HG03045 (cell line): ENCODE measurements around the gene TSPAN18.

Experiments
- ATAC-seq: cut with Tn5 transposase; IDR thresholded peaks from one replicate; pipeline ENCODE4 v1.9.1; 2021; ENCODE audit warnings: mild to moderate bottlenecking, moderate library complexity; ENCODE audit not compliant: unreplicated experiment

TSPAN18 gene

DNA sequence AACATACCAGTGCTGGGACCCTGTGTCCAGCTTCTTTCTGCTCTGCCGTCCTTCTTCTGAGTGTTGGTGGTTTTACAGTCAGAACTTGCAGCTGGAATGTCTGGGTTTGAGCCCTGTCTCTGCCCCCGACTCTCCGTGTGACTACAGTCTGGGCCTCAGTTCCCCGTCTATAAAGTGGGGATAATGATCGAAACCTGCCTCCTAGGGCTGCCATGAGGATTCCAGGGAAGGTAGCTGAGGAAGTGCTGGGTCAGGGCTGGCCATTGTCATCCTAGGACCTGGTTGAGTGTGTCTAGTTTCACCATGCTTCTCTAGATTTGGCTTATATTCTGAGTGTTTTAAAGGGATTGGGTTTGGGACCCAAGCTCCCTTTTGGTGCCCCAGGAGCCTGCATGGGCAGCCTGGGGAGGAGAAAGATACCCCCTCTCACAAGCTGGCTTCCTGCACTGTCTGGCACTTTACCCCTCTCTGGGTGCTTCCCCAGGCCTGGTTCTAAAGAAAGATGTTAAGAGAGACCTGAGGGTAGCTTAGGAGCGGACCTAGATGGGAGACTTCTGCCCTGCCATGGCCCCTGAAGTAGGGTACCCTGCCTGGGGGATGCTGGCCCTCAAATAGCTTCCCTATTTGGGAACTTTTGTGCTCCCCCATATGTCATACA, 49.9 kb downstream of the TSPAN18 start:
- no peak for ATAC-seq

- no peak for ATAC-seq
Observed at GRCh38 chr11:44777209-44778194, 50.7 kb downstream of the TSPAN18 start.

- ATAC-seq: no peak
Observed at GRCh38 chr11:44778195-44779100, 51.7 kb downstream of the TSPAN18 start.

- no peak for ATAC-seq
Observed at GRCh38 chr11:44779736-44780520, 53.2 kb downstream of the TSPAN18 start.

DNA sequence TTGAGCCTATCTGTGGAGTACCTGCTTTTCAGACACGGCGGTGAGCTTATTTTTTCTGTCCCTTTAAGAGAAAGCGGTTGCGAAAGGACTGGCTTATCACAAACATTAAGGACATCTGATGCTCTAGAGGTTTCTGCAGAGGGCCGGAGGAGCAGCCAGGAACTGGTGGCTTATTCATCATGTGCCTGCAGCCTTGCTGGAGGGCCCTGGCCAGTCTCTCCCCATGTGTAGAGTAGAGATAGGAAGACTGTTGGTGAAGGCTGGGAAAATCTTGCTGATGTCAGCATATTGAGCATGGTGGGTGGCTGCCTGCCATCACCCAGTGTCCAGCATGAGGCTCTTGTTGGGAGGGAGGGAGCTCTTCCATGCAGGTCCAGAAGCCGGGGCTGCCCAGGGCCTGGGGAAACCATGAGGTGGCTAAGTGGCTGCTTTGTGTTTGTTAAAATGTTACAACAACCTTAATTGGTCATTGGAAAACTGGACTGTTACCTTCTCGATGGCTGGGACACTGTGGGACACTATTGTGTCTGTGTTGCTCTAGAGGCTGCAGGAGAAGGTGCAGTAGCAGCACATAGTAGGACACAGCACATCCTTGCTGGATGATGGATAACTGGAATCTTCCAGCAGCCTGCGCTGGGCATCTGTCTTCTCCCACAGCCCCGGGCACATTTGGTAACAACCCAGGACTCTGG, 54.3 kb downstream of the TSPAN18 start:
- ATAC-seq: no peak

DNA sequence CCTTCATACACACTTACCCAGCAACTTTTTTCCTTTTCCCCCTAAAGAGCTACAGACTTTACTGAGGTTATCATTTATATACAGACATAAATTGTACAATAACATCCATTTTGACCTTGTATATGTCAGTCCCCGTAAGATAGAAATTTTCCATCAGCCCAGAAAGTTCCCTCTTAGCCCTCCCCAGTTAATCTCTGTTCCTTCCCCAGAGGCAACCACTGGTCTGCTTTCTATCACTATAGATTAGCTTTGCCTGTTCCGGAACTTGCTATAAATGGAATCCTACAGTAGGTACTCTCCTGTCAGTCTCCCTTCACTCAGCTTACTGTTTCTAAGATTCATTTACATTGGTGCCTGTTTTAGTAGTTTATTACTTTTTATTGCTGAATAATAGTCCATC, 54.9 kb downstream of the TSPAN18 start:
- ATAC-seq: no peak

- ATAC-seq: no peak
Observed at GRCh38 chr11:44782478-44782877, 55.7 kb downstream of the TSPAN18 start.

- ATAC-seq: no peak
Observed at GRCh38 chr11:44784436-44784760, 57.6 kb downstream of the TSPAN18 start.

DNA sequence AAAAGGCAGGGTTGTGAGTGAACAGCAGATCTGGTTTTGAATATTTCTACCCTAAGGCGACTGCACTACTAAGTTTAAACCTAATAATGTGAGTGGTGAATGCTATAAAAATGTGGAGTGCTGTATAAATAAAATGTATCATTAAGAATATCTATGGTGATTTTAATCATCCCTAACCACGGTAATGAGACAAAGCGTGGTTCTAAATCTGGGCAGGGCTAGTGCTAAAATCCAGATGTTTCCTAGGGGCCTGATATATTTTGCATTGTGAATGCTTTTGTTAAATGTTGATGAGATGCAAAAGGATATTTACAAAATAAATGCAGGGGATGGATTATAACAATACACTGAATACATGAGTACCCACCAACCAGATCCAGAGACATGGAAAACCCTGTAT, 58.1 kb downstream of the TSPAN18 start:
- no peak for ATAC-seq

- ATAC-seq: no peak
Observed at GRCh38 chr11:44785856-44786607, 59.3 kb downstream of the TSPAN18 start.

DNA sequence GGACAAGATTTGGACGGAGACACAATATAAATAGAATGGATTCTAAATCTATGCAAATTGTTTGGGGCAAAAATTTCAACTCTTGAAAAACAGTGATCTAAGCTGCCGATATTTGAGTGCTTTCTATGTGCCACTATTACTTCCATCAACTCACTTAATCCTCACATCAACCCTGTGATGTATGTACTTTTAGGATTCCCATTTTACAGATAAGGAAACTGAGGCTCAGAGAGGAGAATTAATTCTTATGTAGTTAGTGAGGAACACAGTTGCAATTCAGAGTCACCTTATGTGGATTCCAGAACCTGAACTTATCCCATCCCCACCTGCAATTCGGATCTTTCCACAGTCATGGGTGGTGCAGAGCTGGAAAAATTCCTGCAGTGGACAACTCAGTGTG, 60.3 kb downstream of the TSPAN18 start:
- no peak for ATAC-seq

- no peak for ATAC-seq
Observed at GRCh38 chr11:44787981-44788380, 61.2 kb downstream of the TSPAN18 start.

DNA sequence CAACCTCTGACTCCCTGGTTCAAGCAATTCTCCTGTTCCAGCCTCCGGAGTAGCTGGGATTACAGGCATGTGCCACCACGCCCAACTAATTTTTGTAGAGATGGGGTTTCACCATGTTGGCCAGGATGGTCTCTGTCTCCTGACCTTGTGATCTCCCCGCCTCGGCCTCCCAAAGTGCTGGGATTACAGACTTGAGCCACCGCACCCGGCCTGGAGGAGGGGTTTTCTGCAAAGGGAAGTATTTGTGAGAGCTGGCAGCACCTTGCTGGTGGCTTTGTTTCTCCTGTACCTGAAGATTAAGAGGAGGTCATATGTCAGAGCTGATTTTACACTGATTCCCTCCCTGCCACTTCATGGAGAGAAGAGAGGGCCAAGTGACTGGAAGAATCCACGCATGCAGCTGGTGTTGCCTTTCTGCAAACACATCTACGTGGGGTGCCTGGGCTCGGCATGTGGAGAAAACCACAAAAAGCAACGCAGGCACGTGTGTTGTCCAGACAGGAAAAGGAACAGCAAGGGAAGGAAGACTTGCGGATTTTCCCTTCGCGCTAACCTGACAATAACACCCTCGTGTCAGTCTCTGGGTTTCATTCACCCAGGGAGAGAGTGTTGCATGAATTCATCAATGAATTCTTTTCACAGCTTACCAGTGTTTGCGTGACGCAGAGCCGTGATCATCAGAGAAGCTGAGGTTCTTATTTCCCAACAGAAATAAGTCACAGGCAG, 61.9 kb downstream of the TSPAN18 start:
- no peak for ATAC-seq

- no peak for ATAC-seq
Observed at GRCh38 chr11:44789496-44789895, 62.7 kb downstream of the TSPAN18 start.

GRCh38 chr11:44790211-44790610, 63.4 kb downstream of the TSPAN18 start:
- ATAC-seq: no peak

GRCh38 chr11:44791316-44791925, 64.7 kb downstream of the TSPAN18 start:
- no peak for ATAC-seq

DNA sequence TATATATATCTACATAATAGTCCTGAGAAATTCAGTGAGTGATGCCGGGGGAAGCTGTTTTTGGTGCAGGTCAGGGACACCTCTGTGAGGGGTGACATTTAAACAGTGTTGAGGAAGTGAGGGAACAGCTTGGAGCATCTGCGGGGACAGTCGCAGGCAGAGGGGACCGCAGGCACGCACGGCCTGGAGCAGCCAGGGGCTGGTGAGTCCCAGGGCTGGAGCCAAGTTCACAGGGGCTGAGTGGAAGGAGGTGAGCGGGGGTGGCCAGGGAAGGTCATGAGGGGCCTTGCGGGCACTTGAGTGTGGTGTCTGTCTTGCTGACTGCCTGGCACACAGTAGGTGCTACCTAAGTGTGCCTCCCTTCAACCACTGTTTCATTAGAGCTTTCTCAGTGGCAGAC, 65.4 kb downstream of the TSPAN18 start:
- no peak for ATAC-seq
